Stimulated activated CD4-positive, alpha-beta T cell treated with anti-CD3 and anti-CD28 coated beads, Interleukin-12 subunit alpha, Interleukin-12 subunit beta, amount 100 ng/mL, for 24 hours (primary cell): ENCODE data around the gene MS4A15.
"Not testable (repeated sequence)": the region's sequence is repeated elsewhere in the genome, so short reads cannot be mapped to it uniquely, and the experiment has no call there.

Experiments
- DNase-seq, 2 experiments: peaks; one replicate each; pipeline ENCODE4 v3.0.0-alpha.2; 2020; ENCODE audit warnings: low read depth in 2 of 2

MS4A15 gene

GRCh38 chr11:60756307-60757032 lies at the start of gene MS4A15:
MS4A15 (plus strand) TSS chr11:60756867; CDS start chr11:60763734, 6,867 bp downstream.
- DNase-seq: no peak

GRCh38 chr11:60706931-60707330 lies 49.7 kb upstream of the MS4A15 start:
- DNase-seq: no peak

GRCh38 chr11:60710482-60710881 lies 46.2 kb upstream of the MS4A15 start:
- DNase-seq: no peak

GRCh38 chr11:60711276-60711675 lies 45.4 kb upstream of the MS4A15 start:
- DNase-seq: no peak

GRCh38 chr11:60713423-60713822 lies 43.2 kb upstream of the MS4A15 start:
- DNase-seq: not testable (repeated sequence)

- DNase-seq: no peak
Observed at GRCh38 chr11:60717956-60718355, 38.7 kb upstream of the MS4A15 start.

- DNase-seq: no peak
Observed at GRCh38 chr11:60718524-60719316, 37.9 kb upstream of the MS4A15 start.

GRCh38 chr11:60719391-60719790 lies 37.3 kb upstream of the MS4A15 start:
- no peak for DNase-seq

GRCh38 chr11:60720460-60720859 lies 36.2 kb upstream of the MS4A15 start:
- no peak for DNase-seq

GRCh38 chr11:60724420-60724819 lies 32.2 kb upstream of the MS4A15 start, which contains the start of gene MS4A18:
MS4A18 (plus strand) TSS chr11:60724720.
- DNase-seq: no peak

- DNase-seq: no peak
Observed at GRCh38 chr11:60725592-60725991, 31.1 kb upstream of the MS4A15 start.

GRCh38 chr11:60731586-60731985 lies 25.1 kb upstream of the MS4A15 start:
- DNase-seq: no peak

- DNase-seq: no peak
Observed at GRCh38 chr11:60734279-60734678, 22.4 kb upstream of the MS4A15 start.

GRCh38 chr11:60739114-60739513 lies 17.6 kb upstream of the MS4A15 start:
- DNase-seq: no peak

- no peak for DNase-seq
Observed at GRCh38 chr11:60740573-60740972, 16.1 kb upstream of the MS4A15 start.

- DNase-seq: no peak
Observed at GRCh38 chr11:60741421-60741820, 15.2 kb upstream of the MS4A15 start.

- DNase-seq: no peak
Observed at GRCh38 chr11:60743058-60743457, 13.6 kb upstream of the MS4A15 start.

- no peak for DNase-seq
Observed at GRCh38 chr11:60744114-60744513, 12.6 kb upstream of the MS4A15 start.

- no peak for DNase-seq
Observed at GRCh38 chr11:60747359-60747873, 9.3 kb upstream of the MS4A15 start.

GRCh38 chr11:60748225-60748624 lies 8.4 kb upstream of the MS4A15 start:
- DNase-seq: no peak

GRCh38 chr11:60748821-60749220 lies 7.8 kb upstream of the MS4A15 start:
- DNase-seq: no peak

GRCh38 chr11:60750911-60751310 lies 5.8 kb upstream of the MS4A15 start:
- no peak for DNase-seq

- no peak for DNase-seq
Observed at GRCh38 chr11:60753309-60753708, 3.4 kb upstream of the MS4A15 start.
